C4-2B (cell line): Measurements from ENCODE around the gene ESR2.

Experiments
- H3K27ac ChIP-seq: fragments of 450-650 bp; 2 replicates; pipeline ENCODE4 v1.5.1; 2017
- CTCF ChIP-seq: fragments of 450-650 bp; conservative IDR thresholded peaks from 2 replicates; pipeline ENCODE4 v1.5.1; 2017; ENCODE audit warnings: mild to moderate bottlenecking
- ZFX ChIP-seq: fragments of 450-650 bp; IDR thresholded peaks from 2 replicates; pipeline ENCODE4 v1.6.1; 2017

ESR2 gene

GRCh38 chr14:64232944-64233343 is 61.2 kb downstream of the ESR2 start:
- H3K27ac ChIP-seq, result no peak overlapping the region
- TF ChIP-seq CTCF, result no peak

GRCh38 chr14:64232095-64232838 is 61.9 kb downstream of the ESR2 start:
- no peak for TF ChIP-seq ZFX
- TF ChIP-seq CTCF, result no peak
- H3K27ac ChIP-seq, result no peak overlapping the region

- TF ChIP-seq CTCF (no peak), ZFX (no peak)
- no peak overlapping the region for H3K27ac ChIP-seq
These were observed 64.7 kb downstream of the ESR2 start for GRCh38 chr14:64229489-64229888.

- TF ChIP-seq CTCF (no peak), ZFX (no peak)
- H3K27ac ChIP-seq, result no peak overlapping the region
These were observed 66.3 kb downstream of the ESR2 start for GRCh38 chr14:64227856-64228255.

- H3K27ac ChIP-seq, result no peak overlapping the region
- TF ChIP-seq CTCF (no peak), ZFX (no peak)
These were observed 68.9 kb downstream of the ESR2 start for GRCh38 chr14:64225151-64225757.

GRCh38 chr14:64221391-64222003 is 72.7 kb downstream of the ESR2 start:
- H3K27ac ChIP-seq, result peak overlapping the region; percentile 0; the same call in 1 of the 2 replicates
- TF ChIP-seq ZFX, result no peak
- no peak; the same call in 1 of the 2 replicates for TF ChIP-seq CTCF

- H3K27ac ChIP-seq, result no peak overlapping the region
- TF ChIP-seq ZFX (no peak), CTCF (no peak)
These were observed 73.7 kb downstream of the ESR2 start for GRCh38 chr14:64220466-64220865.
